Urothelium cell line (cell line): ENCODE measurements around the gene MAL.
"Not testable (repeated sequence)": the region's sequence is repeated elsewhere in the genome, so short reads cannot be mapped to it uniquely, and the experiment has no call there.

ENCODE experiments used
- DNase-seq: peaks from one replicate; pipeline ENCODE4 v3.0.0; 2011; ENCODE audit warnings: low spot score, mixed read lengths
- FAIRE-seq: peaks from 2 replicates; lab custom pipeline; 2011; peaks lifted over from hg19 to GRCh38; lab: Jason Lieb, UNC

Gene MAL

GRCh38 chr2:95082477-95082876, 57.0 kb downstream of the MAL start:
- FAIRE-seq (no peak), DNase-seq (no peak)

DNA sequence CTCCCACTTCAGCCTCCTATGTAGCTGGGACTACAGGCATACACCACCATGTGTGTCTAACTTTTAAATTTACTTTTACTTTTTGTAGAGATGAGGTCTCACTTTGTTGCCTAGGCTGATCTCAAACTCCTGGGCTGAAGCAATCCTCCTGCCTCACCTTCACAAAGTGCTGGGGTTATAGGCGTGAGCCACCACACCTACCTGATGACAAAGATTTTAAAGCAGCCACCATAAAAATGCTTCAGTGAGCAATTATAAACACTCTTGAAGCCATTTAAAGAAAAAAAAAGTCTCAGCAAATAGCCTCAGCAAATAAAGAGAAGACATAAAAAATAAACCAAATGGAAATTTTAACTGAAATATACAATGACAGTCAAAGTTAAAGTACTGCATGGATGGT, 60.5 kb downstream of the MAL start:
- no peak for FAIRE-seq

GRCh38 chr2:95087379-95087778, 61.9 kb downstream of the MAL start:
- no peak for FAIRE-seq

More for the DNA sequence above, 60.5 kb downstream of the MAL start:
- DNase-seq: no peak

DNA sequence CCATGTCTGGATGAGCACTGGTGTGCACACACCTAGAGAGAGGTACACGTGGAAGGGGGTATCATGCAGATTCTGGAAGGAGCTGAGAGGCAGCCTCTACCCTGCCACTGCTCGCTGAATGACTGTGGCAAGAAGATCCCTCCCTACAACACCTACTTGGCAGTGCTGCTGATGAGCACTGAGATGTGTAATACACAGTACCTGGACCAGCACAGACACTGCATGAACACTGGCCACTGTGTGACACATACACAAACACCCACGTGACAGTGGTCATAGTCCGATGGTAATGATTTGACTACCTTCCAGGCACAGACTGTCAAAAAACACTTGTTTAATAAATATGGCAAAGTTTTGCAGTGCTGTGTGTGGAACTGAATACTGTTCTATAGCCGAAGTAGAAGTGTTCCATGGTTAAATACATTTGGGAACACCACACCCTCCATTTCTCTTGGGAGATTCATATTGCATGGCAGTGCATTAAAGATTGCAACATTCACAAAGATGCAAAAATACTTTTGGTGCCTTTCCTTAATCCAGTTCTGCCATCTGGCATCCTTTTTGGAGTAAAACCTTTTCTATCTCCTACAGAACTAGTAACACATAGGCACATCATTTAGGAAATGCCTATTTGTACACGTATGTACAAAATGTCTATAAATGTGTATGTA, 66.5 kb downstream of the MAL start:
- FAIRE-seq (peak; percentile 67), DNase-seq (no peak)

More at GRCh38 chr2:95087379-95087778, 61.9 kb downstream of the MAL start:
- DNase-seq: no peak

- DNase-seq, FAIRE-seq: not testable (repeated sequence)
These were observed 72.8 kb downstream of the MAL start for GRCh38 chr2:95098273-95098672.

GRCh38 chr2:95099910-95100309, 74.4 kb downstream of the MAL start:
- no peak for DNase-seq
- no peak for FAIRE-seq
